HG03135 (cell line): Measurements from ENCODE around the gene WWC1.
"Not testable (repeated sequence)": the region's sequence is repeated elsewhere in the genome, so short reads cannot be mapped to it uniquely, and the experiment has no call there.

Source experiments
- ATAC-seq: cut with Tn5 transposase; IDR thresholded peaks from one replicate; pipeline ENCODE4 v1.9.1; 2021; ENCODE audit warnings: mild to moderate bottlenecking, moderate library complexity; ENCODE audit not compliant: unreplicated experiment

Gene WWC1

DNA sequence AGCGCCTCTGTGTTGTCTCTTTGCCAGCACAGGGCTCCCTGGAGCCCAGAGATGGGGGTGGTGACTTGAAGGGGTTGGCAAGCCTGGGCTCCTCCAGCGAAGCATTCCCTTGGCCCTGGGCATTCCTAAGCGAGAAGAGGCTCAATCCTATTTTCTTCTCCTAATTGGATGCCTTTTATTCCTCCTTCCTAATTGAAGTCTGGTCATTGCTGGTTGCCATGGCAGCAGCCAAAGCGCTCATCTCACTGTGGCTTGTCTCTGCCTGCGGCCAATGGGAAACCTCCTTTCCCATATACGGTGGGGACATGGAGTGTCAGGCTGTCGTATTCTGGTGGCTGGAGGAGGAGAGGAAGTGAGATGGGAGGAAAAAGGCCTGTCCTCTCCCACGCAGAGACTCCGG is 142.6 kb downstream of the WWC1 start:
- no peak for ATAC-seq

DNA sequence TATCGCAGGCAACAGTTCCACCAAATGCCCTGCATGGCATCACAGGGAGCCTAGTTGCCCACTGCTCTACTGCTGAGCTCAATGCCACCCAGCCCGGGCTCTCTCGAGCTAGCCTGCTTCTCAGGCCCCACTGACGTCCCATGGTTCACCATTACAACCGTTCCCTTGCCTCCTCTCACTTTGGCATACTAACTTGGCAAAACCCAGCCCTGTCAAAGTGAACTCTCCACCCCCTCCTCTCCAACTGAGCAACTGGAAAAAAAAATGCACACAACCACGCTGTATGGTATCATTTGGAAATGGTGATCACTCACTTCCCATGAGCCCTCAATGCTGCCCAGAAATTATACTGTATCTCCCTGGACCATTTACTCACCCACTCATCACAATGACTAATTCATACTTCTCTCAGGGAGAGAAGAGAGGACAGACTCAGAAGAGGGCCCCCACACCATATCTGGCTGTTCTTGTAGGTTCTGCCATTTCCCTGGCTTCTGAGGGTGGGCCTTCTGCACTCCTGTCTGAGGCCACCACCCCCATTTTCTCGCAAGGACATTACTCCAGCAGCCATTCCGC is 143.4 kb downstream of the WWC1 start:
- ATAC-seq, result no peak

DNA sequence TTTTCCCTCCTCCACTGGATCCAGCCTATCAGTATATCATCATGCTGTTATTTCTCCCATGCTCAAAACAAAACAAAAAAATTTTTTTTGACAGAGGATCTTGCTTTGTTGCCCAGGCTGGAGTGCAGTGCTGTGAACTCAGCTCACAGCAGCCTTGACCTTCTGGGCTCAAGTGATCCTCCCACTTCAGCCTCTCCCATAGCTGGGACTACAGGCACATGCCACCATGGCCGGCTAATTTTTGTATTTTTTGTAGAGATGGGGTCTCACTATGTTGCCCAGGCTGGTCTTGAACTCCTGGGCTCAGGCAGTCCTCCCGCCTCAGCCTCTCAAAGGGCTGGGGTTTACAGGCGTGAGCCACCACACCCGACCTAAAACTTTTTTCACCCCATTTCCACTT is 143.9 kb downstream of the WWC1 start:
- not testable (repeated sequence) for ATAC-seq

DNA sequence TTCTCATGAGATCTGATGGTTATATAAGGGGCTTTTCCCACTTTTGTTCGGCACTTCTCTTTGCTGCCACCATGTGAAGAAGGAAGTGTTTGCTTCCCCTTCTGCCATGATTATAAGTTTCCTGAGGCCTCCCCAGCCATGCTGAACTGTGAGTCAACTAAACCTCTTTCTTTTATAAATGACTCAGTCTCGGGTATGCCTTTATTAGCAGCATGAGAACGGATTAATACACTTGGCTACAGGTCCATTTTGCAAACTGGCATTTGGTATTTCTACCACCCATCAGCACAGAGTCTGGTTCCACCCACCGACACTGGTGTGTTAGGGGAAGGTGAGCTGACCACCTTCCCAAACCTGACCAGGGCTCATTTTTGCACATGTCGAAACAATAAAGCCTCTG is 146.9 kb downstream of the WWC1 start:
- ATAC-seq, result no peak

DNA sequence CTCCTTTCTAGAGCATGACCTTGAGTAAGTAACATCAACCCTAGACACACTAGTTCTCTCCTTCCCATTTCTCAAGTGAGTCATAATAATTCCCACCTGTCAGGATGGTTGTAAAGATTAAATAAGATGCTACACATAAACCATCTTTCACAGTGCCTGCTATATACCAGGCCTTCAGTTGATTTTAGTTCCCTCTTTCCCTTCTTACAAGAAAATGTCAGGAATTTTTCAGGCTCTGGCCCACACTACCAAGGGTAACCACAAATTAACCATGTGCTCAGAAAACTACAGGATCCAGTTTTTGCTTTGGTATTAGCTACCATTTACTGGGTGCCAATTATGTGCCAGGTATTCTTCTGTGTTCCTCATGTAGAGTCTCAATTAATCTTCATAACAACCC is 152.1 kb downstream of the WWC1 start:
- ATAC-seq, result no peak

DNA sequence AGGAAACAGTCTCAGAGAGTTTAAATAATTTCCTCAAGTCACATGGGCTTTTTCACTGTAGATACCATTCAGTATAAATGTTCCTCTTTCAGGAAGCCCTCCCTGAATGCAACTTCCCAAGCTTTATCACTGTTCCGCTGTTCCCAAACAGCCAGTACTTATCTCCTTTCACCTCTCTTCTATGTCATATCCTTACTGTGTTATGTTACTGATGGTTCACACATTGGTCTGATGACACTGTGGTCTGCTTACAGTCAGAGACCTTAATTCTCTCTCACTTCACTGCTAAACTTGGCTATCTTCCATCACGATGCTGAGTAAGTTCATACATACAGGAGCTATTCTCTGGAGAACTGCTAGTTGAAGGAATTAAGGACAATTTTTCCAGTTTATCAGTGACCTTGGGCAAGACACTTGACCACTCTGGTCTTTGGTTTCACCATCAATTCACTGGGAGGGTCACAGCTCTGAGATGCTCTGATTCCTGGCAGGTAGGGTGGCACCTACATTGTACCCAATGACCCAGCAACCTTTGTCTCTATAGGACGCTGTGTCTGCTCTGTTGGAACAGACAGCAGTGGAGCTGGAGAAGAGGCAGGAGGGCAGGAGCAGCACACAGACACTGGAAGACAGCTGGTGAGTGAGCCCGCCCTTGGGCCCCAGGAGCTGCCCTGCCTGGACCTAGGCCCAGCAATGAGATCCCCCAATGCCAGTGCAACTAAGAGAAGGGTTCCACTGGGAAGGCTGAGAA is 152.7 kb downstream of the WWC1 start:
- ATAC-seq, result no peak

DNA sequence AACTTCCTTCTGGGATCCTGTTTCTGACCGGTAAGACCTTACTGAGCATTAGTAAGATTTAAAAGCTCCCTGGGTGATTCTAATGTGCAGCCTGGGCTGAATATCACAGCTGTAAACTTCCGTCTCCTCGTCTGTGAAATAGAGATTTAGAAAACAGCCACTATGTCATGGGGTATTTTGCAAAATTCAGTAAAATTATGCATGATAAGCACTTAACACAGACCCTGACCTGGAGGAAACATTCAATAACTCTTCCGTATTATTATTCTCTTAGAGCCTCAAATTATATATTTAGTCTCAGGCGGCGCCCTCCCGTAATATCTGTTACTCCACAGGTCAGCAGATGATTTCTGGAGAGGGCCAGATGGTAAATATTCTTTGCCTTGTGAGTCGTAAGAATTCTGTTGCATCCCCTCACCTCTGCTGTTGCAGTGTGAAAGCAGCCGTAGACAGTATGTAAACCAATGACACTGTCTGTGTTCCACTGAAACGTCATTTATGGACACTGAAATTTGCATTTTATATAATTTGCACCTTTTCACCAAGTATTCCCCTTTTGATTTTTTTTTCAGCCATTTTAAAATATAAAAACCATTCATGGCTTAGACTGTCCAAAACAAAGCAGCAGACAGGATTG is 155.7 kb downstream of the WWC1 start:
- no peak for ATAC-seq

DNA sequence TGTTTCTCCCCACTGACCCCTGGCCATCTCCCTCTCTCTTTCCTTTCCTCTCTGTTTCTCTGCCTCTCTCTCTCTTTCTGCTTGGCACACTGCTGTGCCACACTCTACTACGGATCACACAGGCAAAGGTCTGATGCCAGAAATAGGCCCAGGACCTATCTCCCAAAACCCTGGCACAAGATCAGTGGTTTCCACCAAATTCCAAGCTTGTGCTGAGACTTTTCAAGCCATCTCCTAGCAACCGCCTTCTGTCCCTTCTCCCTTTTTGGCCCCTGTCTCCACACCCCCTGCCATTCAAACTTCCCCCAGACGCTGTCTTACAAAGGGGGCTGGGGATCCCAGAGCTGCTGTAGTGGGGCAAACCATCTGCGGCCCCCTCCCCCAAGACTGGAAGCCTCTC is 156.4 kb downstream of the WWC1 start:
- ATAC-seq, result no peak

DNA sequence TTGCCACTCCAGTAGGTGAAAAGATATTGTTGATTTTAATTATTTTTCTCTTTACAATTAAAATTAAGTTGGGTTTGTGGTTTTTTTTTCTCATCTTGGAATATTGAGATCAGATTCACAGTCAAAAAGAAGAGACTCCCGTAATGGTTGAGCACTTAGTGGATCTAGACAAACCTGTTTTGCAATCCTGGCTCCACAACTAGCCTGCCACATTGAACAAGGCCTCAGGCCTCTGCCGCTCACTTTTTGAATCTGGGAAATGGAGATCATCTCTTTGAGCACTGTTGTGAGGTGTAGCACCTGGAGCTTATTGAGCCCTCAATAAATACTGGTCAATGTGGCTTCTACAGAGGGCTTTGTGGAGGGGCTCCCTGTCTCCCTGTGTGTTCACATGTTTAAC is 157.7 kb downstream of the WWC1 start:
- no peak for ATAC-seq

DNA sequence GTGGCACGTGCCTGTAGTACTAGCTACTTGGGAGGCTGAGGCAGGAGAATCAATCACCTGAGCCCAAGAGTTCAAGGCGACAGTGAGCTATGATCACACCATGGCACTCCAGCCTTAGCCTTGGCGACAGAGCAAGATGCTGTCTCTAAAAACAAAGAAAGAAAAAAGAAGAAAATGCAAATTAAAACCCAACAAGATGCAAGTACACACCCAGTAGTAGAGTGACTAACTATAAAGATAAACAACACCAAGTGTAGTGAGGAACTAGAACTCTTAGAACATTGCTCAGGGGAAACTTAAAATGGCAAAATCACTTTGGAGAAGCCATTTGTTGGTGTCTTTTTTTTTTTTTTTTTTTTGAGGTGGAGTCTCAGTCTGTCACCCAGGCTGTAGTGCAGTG is 160.1 kb downstream of the WWC1 start:
- no peak for ATAC-seq

DNA sequence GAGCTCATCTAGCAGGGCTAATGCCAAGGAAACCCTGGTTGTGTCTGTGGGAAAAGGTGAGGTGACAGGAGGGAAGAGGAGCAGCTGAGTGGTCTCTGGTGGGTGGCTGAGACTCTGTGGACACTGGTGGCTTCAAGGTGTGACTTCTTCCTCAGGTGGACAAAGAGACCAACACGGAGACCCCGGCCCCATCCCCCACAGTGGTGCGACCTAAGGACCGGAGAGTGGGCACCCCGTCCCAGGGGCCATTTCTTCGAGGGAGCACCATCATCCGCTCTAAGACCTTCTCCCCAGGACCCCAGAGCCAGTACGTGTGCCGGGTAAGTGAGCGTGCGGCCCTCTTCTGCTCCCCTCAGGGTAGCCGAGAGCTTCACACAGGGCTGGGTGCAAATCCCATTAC is 163.8 kb downstream of the WWC1 start:
- ATAC-seq, result no peak

DNA sequence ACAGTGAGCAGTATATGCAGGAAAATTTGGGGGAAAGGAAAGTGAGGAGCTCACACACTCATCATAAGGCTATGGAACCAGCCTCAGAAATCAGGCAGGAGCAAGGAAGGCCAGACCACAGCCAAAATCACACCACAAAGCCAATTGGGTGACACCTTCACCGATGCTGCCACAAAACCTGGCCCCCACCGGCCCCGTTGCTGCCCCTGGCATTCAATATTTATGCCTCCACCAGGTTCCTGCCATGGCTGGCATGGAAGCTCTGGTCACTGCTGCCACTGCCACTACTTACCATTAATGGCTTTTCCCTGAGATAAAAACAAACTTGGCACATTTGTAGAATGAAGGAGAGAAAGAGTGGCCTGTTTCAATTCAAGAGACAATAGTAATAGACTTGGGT is 166.1 kb downstream of the WWC1 start:
- ATAC-seq, result no peak

DNA sequence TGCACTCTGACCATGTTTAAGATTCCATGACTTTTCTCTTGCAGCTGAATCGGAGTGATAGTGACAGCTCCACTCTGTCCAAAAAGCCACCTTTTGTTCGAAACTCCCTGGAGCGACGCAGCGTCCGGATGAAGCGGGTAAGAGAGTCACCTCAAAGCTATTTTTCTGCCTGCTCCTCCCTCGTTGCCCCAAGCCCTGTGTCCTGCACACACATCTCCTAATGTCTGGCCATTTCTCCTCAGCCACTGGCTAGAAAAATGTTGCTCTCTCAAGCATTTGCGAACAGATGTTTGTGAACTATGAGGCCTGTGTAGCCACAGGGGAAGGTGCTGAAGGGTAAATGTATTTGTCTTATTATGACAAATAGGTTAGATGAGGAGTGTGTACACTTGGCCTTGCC is 169.2 kb downstream of the WWC1 start:
- ATAC-seq, result no peak

DNA sequence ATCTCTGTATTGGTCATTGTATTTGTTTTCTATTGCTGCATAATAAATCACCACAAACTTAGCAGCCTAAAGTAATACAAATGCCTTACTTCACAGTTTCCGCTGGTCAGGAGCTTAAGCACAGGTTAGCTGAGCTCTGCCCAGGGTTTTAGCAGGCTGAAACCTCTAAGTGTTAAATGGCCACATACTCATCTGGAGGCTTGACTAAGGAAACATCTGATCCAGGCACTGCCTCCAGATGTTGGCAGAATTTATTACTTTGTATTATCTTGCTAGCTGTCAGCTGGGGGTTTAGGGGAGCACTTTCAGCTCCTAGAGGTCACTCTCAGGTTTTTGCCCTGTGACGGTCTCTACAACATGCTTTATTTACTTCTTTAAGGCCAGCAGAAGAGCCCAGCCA is 171.6 kb downstream of the WWC1 start:
- no peak for ATAC-seq

DNA sequence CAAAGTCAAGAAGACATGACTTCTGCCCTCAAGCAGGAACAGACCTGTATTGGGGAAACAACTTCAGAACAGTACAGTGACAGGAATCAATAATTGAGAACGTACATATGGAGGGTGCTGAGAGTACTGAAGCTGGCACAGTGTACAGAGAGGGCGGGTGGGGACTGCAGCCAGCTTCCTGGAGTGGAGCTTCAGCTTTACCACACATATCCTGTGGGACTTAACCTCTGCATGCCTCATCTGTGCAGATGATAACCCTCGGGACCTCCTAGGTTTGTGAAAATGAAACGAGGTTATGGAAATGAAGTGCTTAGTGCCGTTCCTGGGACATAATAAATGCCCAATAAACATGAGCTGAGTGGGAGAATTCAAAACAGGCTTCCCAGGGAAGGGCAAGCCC is 172.8 kb downstream of the WWC1 start:
- no peak for ATAC-seq

DNA sequence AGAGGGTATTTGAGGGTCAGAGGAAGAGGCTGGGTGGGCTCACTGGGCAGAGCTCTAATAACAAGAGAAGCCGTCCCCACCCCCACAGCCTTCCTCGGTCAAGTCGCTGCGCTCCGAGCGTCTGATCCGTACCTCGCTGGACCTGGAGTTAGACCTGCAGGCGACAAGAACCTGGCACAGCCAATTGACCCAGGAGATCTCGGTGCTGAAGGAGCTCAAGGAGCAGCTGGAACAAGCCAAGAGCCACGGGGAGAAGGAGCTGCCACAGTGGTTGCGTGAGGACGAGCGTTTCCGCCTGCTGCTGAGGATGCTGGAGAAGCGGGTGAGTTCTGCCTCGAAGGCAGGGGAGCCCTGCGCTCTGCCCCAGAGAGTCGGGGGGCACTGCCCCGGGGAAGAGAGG is 173.2 kb downstream of the WWC1 start:
- no peak for ATAC-seq

DNA sequence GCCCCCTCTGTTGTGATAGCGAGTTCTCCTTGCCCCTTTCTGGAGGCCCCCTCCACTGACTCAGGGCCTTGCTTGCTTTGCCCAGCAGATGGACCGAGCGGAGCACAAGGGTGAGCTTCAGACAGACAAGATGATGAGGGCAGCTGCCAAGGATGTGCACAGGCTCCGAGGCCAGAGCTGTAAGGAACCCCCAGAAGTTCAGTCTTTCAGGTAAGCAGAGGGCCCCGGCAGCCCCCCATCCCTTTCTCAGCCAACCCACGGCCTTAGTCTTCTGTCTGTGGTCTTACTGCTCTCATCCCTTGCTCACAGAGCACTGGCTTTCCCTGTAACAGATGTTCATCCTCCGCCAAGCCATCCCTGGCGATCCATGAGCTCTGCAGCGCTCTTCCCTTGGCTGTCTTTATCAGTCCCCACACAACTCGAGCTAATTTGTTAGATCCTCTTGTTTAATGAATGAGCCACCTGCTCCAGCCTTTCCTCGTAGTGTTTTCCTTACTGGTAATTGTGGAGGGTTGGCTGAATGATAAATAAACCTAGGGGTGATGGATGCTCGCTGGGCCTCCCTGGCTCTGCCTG is 176.4 kb downstream of the WWC1 start:
- ATAC-seq, result no peak

DNA sequence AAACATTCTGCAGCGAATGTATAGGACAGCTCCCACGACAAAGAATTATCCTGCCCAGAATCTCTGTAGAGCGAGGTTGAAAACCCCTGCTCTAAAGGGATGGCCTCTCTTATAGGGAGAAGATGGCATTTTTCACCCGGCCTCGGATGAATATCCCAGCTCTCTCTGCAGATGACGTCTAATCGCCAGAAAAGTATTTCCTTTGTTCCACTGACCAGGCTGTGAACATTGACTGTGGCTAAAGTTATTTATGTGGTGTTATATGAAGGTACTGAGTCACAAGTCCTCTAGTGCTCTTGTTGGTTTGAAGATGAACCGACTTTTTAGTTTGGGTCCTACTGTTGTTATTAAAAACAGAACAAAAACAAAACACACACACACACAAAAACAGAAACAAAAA is 177.4 kb downstream of the WWC1 start:
- ATAC-seq, result no peak

DNA sequence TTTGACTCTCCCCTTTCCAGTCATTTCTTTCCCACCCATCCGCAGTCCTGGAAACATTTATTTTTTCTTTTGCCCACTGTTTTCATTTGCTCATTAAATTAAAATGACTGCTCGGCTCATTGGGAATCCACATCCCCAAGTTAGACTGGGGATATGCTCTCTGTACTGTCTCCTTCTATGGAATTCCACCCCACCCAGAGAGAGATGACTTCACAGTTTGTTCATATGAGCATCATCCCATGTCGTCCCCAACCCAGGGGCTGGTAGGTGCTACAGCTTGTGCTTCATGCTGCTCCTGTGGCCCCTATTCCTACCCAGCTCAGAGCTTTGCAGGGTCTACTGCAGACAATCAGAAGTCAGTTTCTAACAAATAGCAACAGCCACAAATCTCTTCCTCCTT is 178.4 kb downstream of the WWC1 start:
- no peak for ATAC-seq

DNA sequence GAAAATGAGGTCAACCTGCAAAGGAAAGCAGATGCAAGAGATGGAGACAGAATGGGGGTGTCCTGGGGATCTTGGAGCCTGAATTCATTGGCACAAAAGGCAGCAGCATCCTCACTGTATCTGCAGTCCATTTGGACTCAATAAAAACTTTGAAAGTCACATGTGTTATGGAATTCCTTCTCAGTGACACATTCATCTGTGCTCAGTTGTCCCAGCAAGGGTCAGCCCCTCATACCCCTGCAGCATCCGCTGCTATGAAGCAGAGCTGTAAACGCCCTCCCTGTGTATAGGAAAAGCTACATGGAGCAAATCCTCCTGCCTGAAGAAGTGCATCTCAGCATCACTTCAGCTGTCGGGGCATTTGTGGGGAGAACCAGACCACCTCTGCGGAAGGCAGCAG is 180.3 kb downstream of the WWC1 start:
- ATAC-seq, result no peak

DNA sequence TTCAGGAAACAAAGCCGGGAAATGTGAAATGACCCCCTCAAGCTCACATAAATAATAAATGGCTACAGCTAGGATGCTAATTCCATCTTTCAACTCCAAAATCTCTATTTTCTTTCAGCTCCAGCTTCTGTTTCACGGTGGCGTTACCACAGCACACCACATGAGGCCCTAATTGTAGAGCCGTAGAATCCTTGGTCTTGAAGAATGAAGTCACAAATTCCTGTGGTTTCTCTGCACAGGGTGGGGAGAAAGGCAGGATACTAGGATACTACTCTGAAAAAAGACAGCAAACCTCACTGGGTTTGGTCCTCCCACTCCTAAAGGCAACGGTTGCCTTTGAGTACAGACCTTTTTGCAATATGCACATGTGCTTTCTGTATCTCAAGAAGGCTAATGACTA is 180.9 kb downstream of the WWC1 start:
- no peak for ATAC-seq

DNA sequence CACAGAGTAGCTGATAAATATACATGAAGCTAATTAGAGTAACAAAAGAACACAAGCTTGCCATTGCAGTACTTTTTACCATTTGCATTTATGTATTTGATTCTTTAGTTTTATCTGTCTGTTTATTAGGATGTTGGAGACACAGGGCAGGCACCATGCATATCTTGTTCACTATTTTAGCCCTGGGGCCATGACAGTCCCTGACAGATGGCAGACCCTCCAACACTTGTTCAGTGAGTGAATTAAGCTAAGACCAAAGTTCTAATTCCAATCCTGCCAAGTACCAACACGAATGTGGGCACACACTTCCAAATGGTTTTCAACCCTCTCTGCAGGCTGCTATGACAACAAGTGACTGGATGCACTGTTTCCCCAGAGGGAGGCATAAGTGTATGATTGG is 182.9 kb downstream of the WWC1 start:
- no peak for ATAC-seq
